ENCODE results near the gene RASA4. TPM values are rescaled to one million over a fixed set of nuclear protein-coding genes. Genes with fewer than 3 reads are reported as not detected.
"Not testable (repeated sequence)": the region's sequence is repeated elsewhere in the genome, so short reads cannot be mapped to it uniquely, and the experiment has no call there.

Gene RASA4
- total RNA-seq, 1 experiment from 2014 or later = 2.1 TPM

DNA sequence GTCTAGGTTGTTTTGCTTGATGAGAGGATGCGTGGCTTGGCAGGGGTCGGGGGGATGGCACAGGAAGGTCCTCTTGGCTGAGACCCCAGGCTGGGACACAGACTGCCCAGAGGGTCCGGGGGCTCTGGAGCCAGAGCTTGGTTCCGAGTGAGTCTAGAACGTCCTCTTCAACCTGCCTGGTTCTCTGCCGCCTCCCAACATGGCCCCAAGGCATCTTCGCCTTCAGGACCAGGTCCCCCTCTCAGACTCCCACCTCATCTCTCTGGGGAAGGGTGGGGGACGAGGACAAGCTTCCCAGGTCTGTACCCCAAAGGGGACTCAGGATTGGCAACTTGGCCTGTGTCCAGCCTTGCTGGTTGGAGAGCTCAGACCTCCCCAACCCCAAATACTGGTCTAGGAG lies 74.5 kb downstream of the RASA4 start:
- POLR2A ChIA-PET; DNase-seq (ENCODE audit: unreplicated experiment); H3K36me3 Mint-ChIP-seq (ENCODE audit: insufficient read depth, unreplicated experiment); intact Hi-C loops (cut with micrococcal nuclease); H3K4me1 Mint-ChIP-seq (ENCODE audit: insufficient read depth, unreplicated experiment); H3K27ac Mint-ChIP-seq (ENCODE audit: low read depth, unreplicated experiment); H3K27me3 Mint-ChIP-seq (ENCODE audit: insufficient read depth, unreplicated experiment); BruUV-seq (replicated peaks); H3K4me3 Mint-ChIP-seq (ENCODE audit: unreplicated experiment); H3K9me3 Mint-ChIP-seq (ENCODE audit: unreplicated experiment); CTCF ChIA-PET: not testable (repeated sequence)

DNA sequence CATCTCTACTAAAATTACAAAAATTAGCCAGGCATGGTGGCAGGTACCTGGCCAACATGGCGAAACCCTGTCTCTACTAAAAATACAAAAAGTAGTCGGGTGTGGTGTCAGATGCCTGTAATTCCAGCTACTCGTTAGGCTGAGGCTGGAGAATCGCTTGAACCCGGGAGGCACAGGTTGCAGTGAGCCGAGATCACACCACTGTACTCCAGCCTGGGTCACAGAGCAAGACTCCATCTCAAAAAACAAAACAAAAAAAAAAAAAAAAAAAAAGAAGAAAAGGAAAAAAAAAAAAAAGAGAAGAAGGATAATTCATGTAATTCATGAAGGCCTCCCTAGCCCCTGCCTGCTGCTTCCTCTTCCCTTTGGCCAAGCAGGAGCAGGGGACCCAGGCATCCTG lies 76.0 kb downstream of the RASA4 start:
- DNase-seq (ENCODE audit: unreplicated experiment); BruUV-seq (replicated peaks); POLR2A ChIA-PET; H3K36me3 Mint-ChIP-seq (ENCODE audit: insufficient read depth, unreplicated experiment); H3K4me1 Mint-ChIP-seq (ENCODE audit: insufficient read depth, unreplicated experiment); CTCF ChIA-PET; H3K27me3 Mint-ChIP-seq (ENCODE audit: insufficient read depth, unreplicated experiment); intact Hi-C loops (cut with micrococcal nuclease); H3K4me3 Mint-ChIP-seq (ENCODE audit: unreplicated experiment); H3K9me3 Mint-ChIP-seq (ENCODE audit: unreplicated experiment); H3K27ac Mint-ChIP-seq (ENCODE audit: low read depth, unreplicated experiment): not testable (repeated sequence)

DNA sequence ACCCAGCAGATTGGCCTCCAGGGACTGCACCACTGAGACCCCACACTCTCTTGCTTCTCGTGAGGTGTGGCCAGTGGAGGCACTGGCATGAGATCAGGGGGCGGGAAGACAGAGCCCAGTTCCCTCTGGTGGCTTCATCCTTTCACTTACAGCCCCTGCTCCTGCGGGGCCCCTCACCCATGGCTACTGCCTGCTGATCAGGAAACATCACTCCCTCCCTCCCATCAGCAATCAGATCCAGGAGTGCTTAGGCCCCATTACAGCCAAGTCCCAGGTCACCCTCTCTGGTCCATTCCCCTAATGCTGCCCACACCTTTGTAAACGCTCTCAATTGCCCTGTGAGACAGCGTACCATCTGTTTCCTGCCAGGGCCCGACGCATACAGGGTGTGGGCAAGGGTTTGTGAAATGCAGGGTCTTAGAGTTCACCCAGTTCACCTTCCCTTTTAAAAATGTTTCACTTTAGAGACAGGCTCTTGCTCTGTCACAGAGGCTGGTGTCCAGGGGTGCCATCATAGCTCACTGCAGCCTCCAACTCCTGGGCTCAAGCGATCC lies 81.4 kb downstream of the RASA4 start:
- H3K4me3 Mint-ChIP-seq (ENCODE audit: unreplicated experiment); CTCF ChIA-PET; POLR2A ChIA-PET; H3K27ac Mint-ChIP-seq (ENCODE audit: low read depth, unreplicated experiment); H3K27me3 Mint-ChIP-seq (ENCODE audit: insufficient read depth, unreplicated experiment); intact Hi-C loops (cut with micrococcal nuclease); H3K4me1 Mint-ChIP-seq (ENCODE audit: insufficient read depth, unreplicated experiment); DNase-seq (ENCODE audit: unreplicated experiment); H3K9me3 Mint-ChIP-seq (ENCODE audit: unreplicated experiment); BruUV-seq (replicated peaks); H3K36me3 Mint-ChIP-seq (ENCODE audit: insufficient read depth, unreplicated experiment): not testable (repeated sequence)

DNA sequence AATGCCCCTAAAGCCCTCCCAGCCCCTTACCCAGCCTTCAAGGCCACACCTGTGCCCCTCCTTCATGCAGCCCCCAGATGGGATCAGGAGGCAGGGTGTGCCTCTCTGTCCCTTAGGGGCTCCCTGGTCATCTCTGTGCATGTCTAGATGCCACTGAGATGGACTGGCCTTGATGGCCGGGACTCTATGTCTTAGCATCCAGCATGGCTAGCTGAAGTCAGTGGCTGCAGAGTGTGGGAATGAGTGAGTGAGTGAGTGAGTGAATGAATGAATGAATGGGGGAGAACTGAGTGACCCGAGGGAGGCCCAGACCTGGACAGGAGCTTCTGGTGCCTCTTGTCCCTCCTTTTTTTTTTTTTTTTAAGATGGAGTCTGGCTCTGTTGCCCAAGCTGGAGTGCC lies 84.4 kb downstream of the RASA4 start:
- H3K4me1 Mint-ChIP-seq (ENCODE audit: insufficient read depth, unreplicated experiment); CTCF ChIA-PET; intact Hi-C loops (cut with micrococcal nuclease); H3K4me3 Mint-ChIP-seq (ENCODE audit: unreplicated experiment); H3K27me3 Mint-ChIP-seq (ENCODE audit: insufficient read depth, unreplicated experiment); H3K9me3 Mint-ChIP-seq (ENCODE audit: unreplicated experiment); H3K36me3 Mint-ChIP-seq (ENCODE audit: insufficient read depth, unreplicated experiment); POLR2A ChIA-PET; BruUV-seq (replicated peaks); H3K27ac Mint-ChIP-seq (ENCODE audit: low read depth, unreplicated experiment); DNase-seq (ENCODE audit: unreplicated experiment): not testable (repeated sequence)

DNA sequence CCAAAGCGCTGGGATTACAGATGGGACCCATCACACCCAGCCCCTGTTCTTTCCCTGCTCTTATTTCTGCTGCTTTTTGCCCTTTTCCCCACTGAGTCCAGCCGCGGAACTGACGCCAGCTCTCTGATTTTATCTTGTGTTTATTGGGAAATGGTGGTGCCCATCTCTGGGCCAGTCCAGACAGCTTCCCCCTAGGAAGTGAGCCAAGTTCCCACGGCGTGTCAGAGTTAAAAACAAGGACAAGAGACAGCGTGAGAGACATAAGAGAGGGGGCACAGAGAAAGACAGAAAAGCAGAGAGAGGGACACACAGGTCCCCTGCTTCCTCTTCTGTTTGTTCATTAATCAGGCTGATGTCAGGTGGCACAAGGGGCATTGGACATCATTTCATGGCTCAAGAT lies 85.0 kb downstream of the RASA4 start:
- CTCF ChIA-PET; H3K9me3 Mint-ChIP-seq (ENCODE audit: unreplicated experiment); BruUV-seq (replicated peaks); POLR2A ChIA-PET; H3K4me1 Mint-ChIP-seq (ENCODE audit: insufficient read depth, unreplicated experiment); H3K36me3 Mint-ChIP-seq (ENCODE audit: insufficient read depth, unreplicated experiment); H3K4me3 Mint-ChIP-seq (ENCODE audit: unreplicated experiment); DNase-seq (ENCODE audit: unreplicated experiment); H3K27me3 Mint-ChIP-seq (ENCODE audit: insufficient read depth, unreplicated experiment); intact Hi-C loops (cut with micrococcal nuclease); H3K27ac Mint-ChIP-seq (ENCODE audit: low read depth, unreplicated experiment): not testable (repeated sequence)

DNA sequence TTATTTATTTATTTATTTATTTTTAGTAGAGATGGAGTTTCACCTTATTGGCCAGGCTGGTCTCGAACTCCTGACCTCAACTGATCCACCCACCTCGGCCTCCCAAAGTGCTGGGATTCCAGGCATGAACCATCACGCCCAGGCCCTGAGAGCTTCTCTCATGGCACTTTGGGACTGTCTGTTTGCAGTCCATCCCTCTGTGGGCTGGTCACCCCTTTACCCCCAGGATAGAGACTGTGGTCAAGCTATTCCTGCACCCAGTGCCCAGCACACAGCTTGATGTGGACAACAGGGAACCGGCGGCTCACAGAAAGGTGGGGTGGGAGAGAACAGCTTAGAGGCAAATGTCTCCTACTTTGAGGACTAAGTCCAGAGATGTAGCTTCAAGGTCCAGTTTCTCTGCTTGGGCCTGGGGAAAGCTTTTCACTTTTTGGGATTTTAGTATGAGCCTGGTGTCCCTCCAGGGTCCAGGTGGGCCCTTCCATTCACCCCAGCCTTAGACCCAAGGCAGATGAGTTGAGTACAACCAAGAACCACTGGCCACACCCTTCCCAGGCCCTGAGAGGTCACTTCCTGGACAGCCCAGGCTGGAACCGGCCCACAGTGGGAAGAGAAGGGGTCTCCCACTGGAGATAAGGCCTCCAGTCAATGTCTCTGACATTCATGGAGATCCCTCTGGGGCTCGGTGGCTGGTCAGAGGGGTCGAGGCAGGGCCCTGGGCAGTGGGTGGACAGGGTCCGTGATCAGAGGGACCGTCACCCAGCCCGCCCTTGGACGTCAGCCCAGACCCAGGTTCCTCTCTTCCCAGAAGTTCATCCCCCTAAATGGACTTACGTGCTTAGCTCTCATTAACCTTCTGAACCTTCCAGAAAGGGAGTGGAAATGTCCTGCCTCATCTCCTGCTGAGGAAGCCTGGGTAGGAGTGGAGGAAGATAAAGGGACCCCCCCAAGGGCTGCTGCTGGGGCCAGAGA lies 88.4 kb downstream of the RASA4 start:
- POLR2A ChIA-PET; DNase-seq (ENCODE audit: unreplicated experiment); CTCF ChIA-PET; H3K9me3 Mint-ChIP-seq (ENCODE audit: unreplicated experiment); H3K27me3 Mint-ChIP-seq (ENCODE audit: insufficient read depth, unreplicated experiment); H3K36me3 Mint-ChIP-seq (ENCODE audit: insufficient read depth, unreplicated experiment); H3K4me1 Mint-ChIP-seq (ENCODE audit: insufficient read depth, unreplicated experiment); BruUV-seq (replicated peaks); H3K27ac Mint-ChIP-seq (ENCODE audit: low read depth, unreplicated experiment); intact Hi-C loops (cut with micrococcal nuclease); H3K4me3 Mint-ChIP-seq (ENCODE audit: unreplicated experiment): not testable (repeated sequence)

DNA sequence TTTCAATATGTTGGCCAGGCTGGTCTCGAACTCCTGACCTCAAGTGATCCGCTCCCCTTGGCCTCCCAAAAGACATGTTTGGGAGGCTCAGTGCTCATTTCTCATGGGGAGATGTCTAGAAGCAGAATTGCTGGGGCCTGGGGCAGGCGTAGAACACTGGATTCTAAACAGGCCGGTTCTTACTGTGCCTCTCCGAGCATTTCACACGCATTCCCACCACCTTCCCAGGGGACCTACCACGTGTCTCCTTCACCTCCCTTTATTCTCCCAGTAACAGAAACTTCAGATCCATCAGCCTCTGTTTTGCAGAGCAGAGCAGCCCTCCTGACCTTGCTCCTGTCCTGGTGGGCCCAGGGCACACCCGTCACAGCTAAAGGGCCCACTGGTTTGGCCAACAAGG lies 89.4 kb downstream of the RASA4 start:
- H3K4me3 Mint-ChIP-seq (ENCODE audit: unreplicated experiment); H3K4me1 Mint-ChIP-seq (ENCODE audit: insufficient read depth, unreplicated experiment); POLR2A ChIA-PET; CTCF ChIA-PET; H3K36me3 Mint-ChIP-seq (ENCODE audit: insufficient read depth, unreplicated experiment); intact Hi-C loops (cut with micrococcal nuclease); DNase-seq (ENCODE audit: unreplicated experiment); H3K27ac Mint-ChIP-seq (ENCODE audit: low read depth, unreplicated experiment); H3K27me3 Mint-ChIP-seq (ENCODE audit: insufficient read depth, unreplicated experiment); BruUV-seq (replicated peaks); H3K9me3 Mint-ChIP-seq (ENCODE audit: unreplicated experiment): not testable (repeated sequence)

DNA sequence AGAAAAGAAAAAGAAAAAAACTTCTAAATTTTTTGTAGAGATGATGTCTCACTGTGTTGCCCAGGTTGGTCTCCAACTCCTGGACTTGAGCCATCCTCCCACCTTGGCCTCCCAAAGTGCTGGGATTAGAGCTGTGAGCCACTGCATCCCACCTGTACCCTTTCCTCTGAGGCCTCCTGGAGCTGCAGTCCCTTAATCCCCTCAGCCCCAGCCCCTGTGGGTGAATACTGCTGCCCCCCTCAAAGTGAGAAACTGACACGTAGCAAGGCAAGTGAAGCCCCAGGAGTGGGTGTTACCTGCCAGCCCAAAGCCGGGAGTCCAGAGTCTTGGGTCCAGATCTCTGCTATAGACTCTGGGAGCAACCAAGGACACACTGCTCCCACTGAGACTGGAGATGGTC lies 91.8 kb downstream of the RASA4 start:
- H3K4me1 Mint-ChIP-seq (ENCODE audit: insufficient read depth, unreplicated experiment); H3K9me3 Mint-ChIP-seq (ENCODE audit: unreplicated experiment); H3K36me3 Mint-ChIP-seq (ENCODE audit: insufficient read depth, unreplicated experiment); H3K27ac Mint-ChIP-seq (ENCODE audit: low read depth, unreplicated experiment); H3K4me3 Mint-ChIP-seq (ENCODE audit: unreplicated experiment); BruUV-seq (replicated peaks); intact Hi-C loops (cut with micrococcal nuclease); POLR2A ChIA-PET; DNase-seq (ENCODE audit: unreplicated experiment); H3K27me3 Mint-ChIP-seq (ENCODE audit: insufficient read depth, unreplicated experiment); CTCF ChIA-PET: not testable (repeated sequence)

Data from MCF 10A (cell line).